SK-N-SH (cell line): ENCODE data around the gene JMJD4. TPM values are rescaled to one million over a fixed set of nuclear protein-coding genes. Genes with fewer than 3 reads are reported as not detected.

Experiments
- CTCF ChIA-PET: fragments of 300-600, 350-600 bp; formaldehyde crosslinking; extraction: SDS; loops from one replicate; lab custom pipeline; 2021; lab: Yijun Ruan, JAX
- POLR2A ChIA-PET: fragments of 350-600 bp; sonication (Branson Sonifier 250); formaldehyde crosslinking; extraction: SDS; loops from one replicate; lab custom pipeline; 2020; ENCODE audit warnings: antibody characterized with exemption, inconsistent platforms; lab: Yijun Ruan, JAX
- DNase-seq: peaks from one replicate; pipeline ENCODE4 v3.0.0; 2012
- H2AFZ ChIP-seq: fragments of 200-600 bp; sonication (generic); 2 replicates; pipeline ENCODE4 v1.8.1; 2016; ENCODE audit warnings: antibody characterized with exemption, mild to moderate bottlenecking, low read depth
- H3F3A ChIP-seq: fragments of 200-600 bp; sonication (generic); replicated peaks from 2 replicates; pipeline ENCODE3; 2016; ENCODE audit warnings: antibody characterized with exemption, mild to moderate bottlenecking; ENCODE audit not compliant: insufficient read depth
- H3K27ac ChIP-seq, 2 experiments: fragments of 200-500 bp in 1 of 2; fragments of 200-600 bp in 1 of 2; sonication (Bioruptor generic) in 1 of 2; sonication (generic), shearing (Covaris generic) in 1 of 2; 2 replicates each; pipeline versions ENCODE4 v1.5.1 to v1.6.1; 2014 to 2016; ENCODE audit warnings: low read depth in 2 of 2, inconsistent platforms in 1 of 2, low read length in 1 of 2, mild to moderate bottlenecking in 1 of 2, mixed read lengths in 1 of 2
- H3K27me3 ChIP-seq: fragments of 200-600 bp; sonication (generic), shearing (Covaris generic); 2 replicates; pipeline ENCODE4 v1.6.1; 2016; ENCODE audit warnings: mixed run types; ENCODE audit not compliant: insufficient read depth
- H3K36me3 ChIP-seq, 2 experiments: fragments of 200-500 bp in 1 of 2; fragments of 200-600 bp in 1 of 2; sonication (Bioruptor generic) in 1 of 2; sonication (generic) in 1 of 2; replicated peaks in 1 of 2; 2 replicates each; pipeline versions ENCODE3 to v1.5.1; 2014 to 2016; ENCODE audit warnings: low read length in 1 of 2, mild to moderate bottlenecking in 1 of 2; ENCODE audit not compliant: insufficient read depth in 2 of 2, control insufficient read depth in 1 of 2
- H3K4me1 ChIP-seq, 2 experiments: fragments of 200-500 bp in 1 of 2; fragments of 200-600 bp in 1 of 2; sonication (Bioruptor generic) in 1 of 2; sonication (generic), shearing (Covaris generic) in 1 of 2; 2 replicates each; pipeline versions ENCODE4 v1.5.1 to v1.6.1; 2014 to 2016; ENCODE audit warnings: low read depth in 1 of 2, low read length in 1 of 2, mixed run types in 1 of 2; ENCODE audit not compliant: insufficient read depth in 2 of 2, control insufficient read depth in 1 of 2
- H3K4me2 ChIP-seq: fragments of 200-600 bp; sonication (generic), shearing (Covaris generic); 2 replicates; pipeline ENCODE4 v1.6.1; 2017; ENCODE audit warnings: mixed run types
- H3K4me3 ChIP-seq, 2 experiments: fragments of 200-500 bp in 1 of 2; fragments of 200-600 bp in 1 of 2; sonication (Bioruptor generic) in 1 of 2; sonication (generic), shearing (Covaris generic) in 1 of 2; 2 replicates each; pipeline versions ENCODE4 v1.5.1 to v1.8.1; 2014 to 2016; ENCODE audit warnings: low read depth in 2 of 2, inconsistent platforms in 1 of 2, low read length in 1 of 2, mild to moderate bottlenecking in 1 of 2, mixed read lengths in 1 of 2, moderate library complexity in 1 of 2
- H3K79me2 ChIP-seq: fragments of 200-600 bp; sonication (generic); 2 replicates; pipeline ENCODE4 v1.8.1; 2017; ENCODE audit warnings: mild to moderate bottlenecking; ENCODE audit not compliant: insufficient read depth
- H3K9ac ChIP-seq: fragments of 200-600 bp; sonication (generic); 2 replicates; pipeline ENCODE4 v1.6.1; 2017; ENCODE audit warnings: mixed run types
- H3K9me2 ChIP-seq: fragments of 200-600 bp; sonication (generic); 2 replicates; pipeline ENCODE4 v1.6.1; 2017; ENCODE audit warnings: mixed run types
- H3K9me3 ChIP-seq: fragments of 200-600 bp; sonication (generic); 2 replicates; pipeline ENCODE4 v1.6.1; 2017; ENCODE audit warnings: mixed run types, mild to moderate bottlenecking, moderate library complexity
- H4K20me1 ChIP-seq: fragments of 200-600 bp; sonication (generic); 2 replicates; pipeline ENCODE4 v1.6.1; 2017; ENCODE audit warnings: mild to moderate bottlenecking, mixed run types; ENCODE audit not compliant: insufficient read depth
- CHD2 ChIP-seq: fragments of 150-350 bp; IDR thresholded peaks from 2 replicates; pipeline ENCODE4 v1.6.1; 2018; ENCODE audit warnings: low read length; ENCODE audit not compliant: partially characterized antibody
- EP300 ChIP-seq, 2 experiments: IDR thresholded peaks; 2 replicates each; pipeline versions ENCODE4 v1.4.0 to v1.6.1; 2012; ENCODE audit warnings: borderline replicate concordance in 1 of 2, low read depth in 1 of 2, low read length in 1 of 2
- EZH2phosphoT487 ChIP-seq: fragments of 200-600 bp; sonication (generic); IDR thresholded peaks from 2 replicates; pipeline ENCODE4 v1.6.1; 2017; ENCODE audit warnings: low read depth, mixed run types, mild to moderate bottlenecking, antibody characterized with exemption, moderate library complexity, borderline replicate concordance
- FOXJ3 ChIP-seq: sonication (generic); formaldehyde crosslinking; IDR thresholded peaks from 2 replicates; pipeline ENCODE4 v1.5.1; 2020; ENCODE audit warnings: mild to moderate bottlenecking, missing genetic modification reagents
- IRF3 ChIP-seq: fragments of 150-350 bp; IDR thresholded peaks from 2 replicates; pipeline ENCODE4 v1.6.1; 2016; ENCODE audit warnings: mild to moderate bottlenecking, low read depth, low read length
- MXI1 ChIP-seq: IDR thresholded peaks from 2 replicates; pipeline ENCODE4 v1.6.1; 2012; ENCODE audit warnings: mild to moderate bottlenecking, low read depth, low read length, improper control_type of control experiment
- PBX3 ChIP-seq: IDR thresholded peaks from 2 replicates; pipeline ENCODE4; 2012
- RAD21 ChIP-seq: IDR thresholded peaks from 2 replicates; pipeline ENCODE4 v1.6.1; 2012; ENCODE audit warnings: mild to moderate bottlenecking, low read length
- RCOR1 ChIP-seq: fragments of 150-350 bp; IDR thresholded peaks from 2 replicates; pipeline ENCODE4 v1.6.1; 2017; ENCODE audit warnings: antibody characterized with exemption, low read length
- SIN3A ChIP-seq: IDR thresholded peaks from 2 replicates; pipeline ENCODE4 v1.6.1; 2012; ENCODE audit warnings: low read depth, mild to moderate bottlenecking, low read length, moderate library complexity, borderline replicate concordance
- TCF12 ChIP-seq: IDR thresholded peaks from 2 replicates; pipeline ENCODE4 v1.4.0; 2012
- YY1 ChIP-seq: IDR thresholded peaks from 2 replicates; pipeline ENCODE4 v1.4.0; 2012; ENCODE audit warnings: low read depth, mild to moderate bottlenecking
- WGBS: methylation state at CpG from one replicate; pipeline ENCODE4 v1.1.6; 2017; ENCODE audit warnings: low lambda C conversion rate; 5-methylcytosine and 5-hydroxymethylcytosine counted together
- polyA plus RNA-seq, 3 experiments: library from polyadenylated mRNA; depleted of rRNA; stranded (reverse); fragments of >200 nt; gene quantifications; 2 replicates each; pipeline ENCODE4 v1.2.3, GENCODE V29; 2012

The JMJD4 gene
- polyA plus RNA-seq, 1 of the 3 experiments (the other 2 are of a cell fraction), result 15.0 TPM

- peaks cover 6 to 30% of the 10 kb centered on the region in 2 experiments for H3K36me3 ChIP-seq
- H2AFZ ChIP-seq, result peak overlapping the region; percentile 81; the same call in 1 of the 2 replicates
- H3K27ac ChIP-seq, result peak overlapping the region; percentile 54 to 72; a peak in 3 of 4 replicates
- peak; percentile 45 for DNase-seq
- H3K9me2 ChIP-seq, result no peaks in the 10 kb centered on the region
- H3K27me3 ChIP-seq, result no peaks in the 10 kb centered on the region
- H3K9ac ChIP-seq, result peak overlapping the region; percentile 89
- H3K4me2 ChIP-seq, result peak overlapping the region; percentile 100
- ChIA-PET POLR2A (interaction anchor here (0.7 kb wide), 1 partner anchor 1066 kb away, joined by 4 read pairs; no protein-coding TSS in a partner anchor), CTCF (no interaction called here)
- H3K4me3 ChIP-seq, result peak overlapping the region; percentile 63 to 97
- whole genome bisulfite sequencing, result 2% methylated on average over 19 of the region's 31 CpGs
- no peaks in the 10 kb centered on the region for H3F3A ChIP-seq
- H4K20me1 ChIP-seq, result peaks cover 11% of the 10 kb centered on the region; the same call in 1 of the 2 replicates
- H3K79me2 ChIP-seq, result peaks cover 79% of the 10 kb centered on the region
- TF ChIP-seq EP300 (IDR thresholded peaks at IDR 0.05; ENCODE audit: borderline replicate concordance in 1 of 2, low read depth in 1 of 2, low read length in 1 of 2) (no peak), RCOR1 (no peak)
- H3K4me1 ChIP-seq, result peaks cover 3 to 18% of the 10 kb centered on the region in 2 experiments; a peak in 2 of 4 replicates
- no peaks in the 10 kb centered on the region for H3K9me3 ChIP-seq
Observed at GRCh38 chr1:227735539-227736285, 610 bp upstream of the JMJD4 start.

GRCh38 chr1:227734546-227734855 lies 601 bp downstream of the JMJD4 start:
- H3K4me3 ChIP-seq, result peak overlapping the region; percentile 63 to 97
- H3K36me3 ChIP-seq, result peaks cover 6 to 29% of the 10 kb centered on the region in 2 experiments
- WGBS, result 4% methylated on average over 9 of the region's 10 CpGs
- peak overlapping the region; percentile 89 for H3K9ac ChIP-seq
- H3K27me3 ChIP-seq, result no peaks in the 10 kb centered on the region
- DNase-seq, result no peak
- POLR2A ChIA-PET, result no interaction called here
- H3K9me2 ChIP-seq, result no peaks in the 10 kb centered on the region
- peak overlapping the region; percentile 54 to 67; a peak in 2 of 4 replicates for H3K27ac ChIP-seq
- peak overlapping the region; percentile 76; the same call in 1 of the 2 replicates for H2AFZ ChIP-seq
- H3K4me2 ChIP-seq, result peak overlapping the region; percentile 100
- CTCF ChIA-PET, result interaction anchor here (1.2 kb wide), 1 partner anchor 211 kb away, joined by 3 read pairs; no protein-coding TSS in a partner anchor
- H3K9me3 ChIP-seq, result no peaks in the 10 kb centered on the region
- H3K79me2 ChIP-seq, result peaks cover 67% of the 10 kb centered on the region
- peaks cover 5% of the 10 kb centered on the region; the same call in 1 of the 2 replicates for H4K20me1 ChIP-seq
- peaks cover 3 to 28% of the 10 kb centered on the region in 2 experiments; a peak in 2 of 4 replicates for H3K4me1 ChIP-seq
- H3F3A ChIP-seq, result no peaks in the 10 kb centered on the region
- TF ChIP-seq YY1 (no peak), CHD2 (no peak), PBX3 (no peak), MXI1 (no peak)

GRCh38 chr1:227733751-227734545 lies 1.2 kb downstream of the JMJD4 start:
- TF ChIP-seq RAD21, result no peak
- TF ChIP-seq IRF3, result no peak
- TF ChIP-seq SIN3A, result no peak
- no peak for TF ChIP-seq TCF12
- TF ChIP-seq FOXJ3 (CRISPR knock-in tag), result no peak
- no peak for TF ChIP-seq EZH2phosphoT487
- Histone ChIP-seq H3K36me3 (peaks cover 6 to 26% of the 10 kb centered on the region in 2 experiments), H3K4me2 (peak overlapping the region; percentile 100), H3K27ac (no peak overlapping the region), H2AFZ (no peak overlapping the region), H3F3A (no peaks in the 10 kb centered on the region), H3K4me1 (peaks cover 7 to 33% of the 10 kb centered on the region in 2 experiments; a peak in 3 of 4 replicates), H3K4me3 (peak overlapping the region; percentile 63 to 97), H3K9ac (peak overlapping the region; percentile 89), H3K9me3 (no peaks in the 10 kb centered on the region), H3K27me3 (no peaks in the 10 kb centered on the region), H4K20me1 (peaks cover 8% of the 10 kb centered on the region; the same call in 1 of the 2 replicates), H3K9me2 (no peaks in the 10 kb centered on the region), H3K79me2 (peaks cover 61% of the 10 kb centered on the region)
- CTCF ChIA-PET, result interaction anchor here (1.2 kb wide), 1 partner anchor 212 kb away, joined by 3 read pairs; no protein-coding TSS in a partner anchor
- no peak for DNase-seq
- 80% methylated on average over 20 of the region's 24 CpGs for WGBS
- POLR2A ChIA-PET, result no interaction called here
